HG03025 (cell line): Measurements from ENCODE around the gene ZNF865.

Source experiments
- ATAC-seq: cut with Tn5 transposase; IDR thresholded peaks from one replicate; pipeline ENCODE4 v1.9.1; 2021; ENCODE audit warnings: mild to moderate bottlenecking, moderate library complexity; ENCODE audit not compliant: unreplicated experiment, low FRiP score

ZNF865 gene

GRCh38 chr19:55654868-55655647, 49.6 kb downstream of the ZNF865 start, which contains the start of gene U2AF2:
Gene U2AF2, plus strand, starts transcription at chr19:55655035. Its CDS starts 70 bp downstream, at chr19:55655105.
- ATAC-seq, result peak; percentile 30

GRCh38 chr19:55655648-55656040, 50.2 kb downstream of the ZNF865 start:
- ATAC-seq, result no peak

- no peak for ATAC-seq
Measured at GRCh38 chr19:55656552-55656951, 51.1 kb downstream of the ZNF865 start.

GRCh38 chr19:55656988-55657747, 51.7 kb downstream of the ZNF865 start:
- ATAC-seq, result no peak

GRCh38 chr19:55658846-55659459, 53.5 kb downstream of the ZNF865 start:
- no peak for ATAC-seq

GRCh38 chr19:55659822-55660221, 54.4 kb downstream of the ZNF865 start:
- ATAC-seq, result no peak

GRCh38 chr19:55660404-55660803, 55.0 kb downstream of the ZNF865 start:
- no peak for ATAC-seq

GRCh38 chr19:55660991-55661390, 55.5 kb downstream of the ZNF865 start:
- no peak for ATAC-seq

GRCh38 chr19:55661826-55662225, 56.4 kb downstream of the ZNF865 start:
- ATAC-seq, result no peak

GRCh38 chr19:55663846-55664536, 58.5 kb downstream of the ZNF865 start:
- no peak for ATAC-seq

GRCh38 chr19:55666343-55667005, 61.0 kb downstream of the ZNF865 start:
- no peak for ATAC-seq
